NCI-H2227 (cell line): ENCODE measurements around the gene ADARB2.
A peak's percentile ranks its signal among the peaks of the same experiment; 100 is the strongest.
"Not testable (repeated sequence)": the region's sequence is repeated elsewhere in the genome, so short reads cannot be mapped to it uniquely, and the experiment has no call there.

Experiments
- DNase-seq: peaks from one replicate; lab custom pipeline; 2025; ENCODE audit not compliant: unreplicated experiment; lab: John Stamatoyannopoulos, UW

The ADARB2 gene

DNA sequence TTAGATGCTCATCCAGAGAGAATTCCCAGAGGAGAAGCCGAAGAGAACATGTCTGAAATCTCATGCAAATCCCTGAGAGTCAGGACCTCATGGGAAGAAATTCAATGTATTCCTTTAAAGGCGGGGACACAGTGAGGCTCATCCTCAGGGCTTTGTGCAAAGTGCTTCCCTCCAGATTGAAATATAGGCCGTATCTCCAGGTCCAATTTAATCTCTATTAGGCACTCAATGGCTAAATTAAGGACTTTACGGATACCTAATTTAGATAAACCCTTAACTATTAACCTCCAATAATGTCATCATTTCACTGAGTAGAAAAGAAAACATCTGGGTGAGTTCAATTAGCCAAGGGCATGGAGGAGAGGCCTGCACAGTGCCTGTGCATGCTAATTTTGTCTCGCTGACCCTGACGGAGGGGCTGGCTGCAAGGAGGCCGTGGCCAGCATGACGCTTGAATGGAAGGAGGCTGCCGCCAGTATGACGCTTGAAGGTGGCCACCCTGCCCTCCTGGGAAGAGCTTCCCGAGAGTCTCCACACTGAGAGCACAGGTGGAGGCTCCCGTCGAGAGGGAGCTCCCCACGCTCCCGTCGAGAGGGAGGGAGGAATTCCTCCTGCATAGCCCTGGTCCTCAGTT, 287.6 kb downstream of the ADARB2 start:
- DNase-seq: no peak

DNA sequence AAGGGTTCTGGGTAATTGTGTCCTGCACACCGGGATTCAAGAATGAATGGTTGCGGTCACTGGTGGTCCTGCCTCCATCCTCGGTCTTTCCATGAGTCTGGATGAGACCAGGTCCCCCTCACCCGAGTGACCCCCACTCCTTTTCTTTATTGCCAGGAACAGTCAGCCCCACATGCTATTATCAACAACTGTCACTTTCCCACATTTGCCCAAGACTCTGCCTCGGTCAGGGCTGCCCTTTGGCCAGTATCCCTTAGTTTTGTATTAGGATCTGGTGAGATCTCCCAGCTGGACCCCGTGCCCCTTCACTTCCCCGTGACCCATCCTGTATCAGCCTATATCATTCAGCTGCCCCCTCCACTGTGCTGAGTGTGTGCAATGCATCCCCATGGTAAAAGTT, 288.3 kb downstream of the ADARB2 start:
- DNase-seq: no peak

DNA sequence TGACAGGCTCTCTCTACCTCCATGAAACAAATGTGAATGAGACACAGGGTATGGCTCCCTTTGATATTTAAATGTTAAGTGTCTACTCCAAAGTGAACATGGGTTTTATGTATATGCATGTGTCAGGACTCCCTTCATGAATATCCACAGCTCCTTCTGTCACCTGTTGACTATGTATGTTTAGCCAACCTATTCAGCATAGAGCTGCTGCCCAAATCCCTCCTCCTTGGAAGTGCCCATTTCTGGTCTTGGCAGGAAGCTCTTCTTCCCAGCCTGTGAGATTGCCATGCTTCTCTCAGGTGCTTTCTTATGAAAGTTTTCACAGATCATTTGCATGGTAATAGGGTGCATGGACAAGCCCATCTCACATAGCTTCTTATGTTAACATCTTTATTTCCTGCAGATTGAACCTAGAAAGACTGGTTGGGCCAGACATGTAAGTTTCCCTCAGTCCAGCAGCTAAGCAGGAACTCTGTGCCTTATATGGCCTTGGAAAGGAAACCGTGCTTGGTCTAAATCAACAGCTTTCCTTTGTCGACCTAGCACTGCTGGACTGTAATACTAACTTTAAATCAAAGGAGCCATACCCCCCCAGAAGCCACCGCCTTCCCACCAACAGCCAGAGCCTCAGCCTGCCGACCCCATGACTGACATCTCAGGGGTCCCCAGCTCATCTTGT, 288.9 kb downstream of the ADARB2 start:
- no peak for DNase-seq

DNA sequence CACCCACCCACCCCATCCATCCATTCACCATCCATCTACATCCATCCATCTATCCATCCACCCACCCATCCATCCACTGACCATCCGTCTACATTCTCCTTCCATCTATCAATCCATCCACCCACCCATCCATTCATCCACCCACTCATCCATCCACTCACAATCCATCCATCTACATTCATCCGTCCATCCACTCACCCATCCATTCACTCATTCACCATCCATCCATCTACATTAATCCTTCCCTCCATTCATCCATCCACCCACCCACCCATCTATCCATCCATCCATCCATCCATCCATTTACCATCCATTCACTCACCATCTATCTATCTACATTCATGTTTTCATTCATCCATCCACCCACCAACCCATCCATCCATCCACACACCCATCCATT, 292.5 kb downstream of the ADARB2 start:
- DNase-seq: no peak

DNA sequence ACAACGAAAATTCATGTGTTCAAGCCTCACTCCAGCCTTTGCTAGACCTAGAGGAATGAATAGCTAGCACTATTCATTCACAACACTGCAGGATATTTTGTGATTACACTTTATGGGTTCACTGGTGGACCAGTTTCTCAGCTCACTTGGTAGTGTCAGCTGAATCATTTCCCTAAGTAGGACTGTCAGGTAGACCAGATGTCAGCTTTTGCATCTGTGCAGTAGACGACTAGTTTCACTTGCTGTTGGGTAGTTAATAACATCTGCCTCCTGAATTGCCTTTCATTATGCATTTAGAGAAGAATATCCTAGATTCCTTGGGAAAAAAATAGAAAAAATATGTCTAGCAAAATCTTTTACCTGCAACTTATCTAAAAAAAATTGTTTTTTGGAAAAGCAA, 296.4 kb downstream of the ADARB2 start:
- no peak for DNase-seq

DNA sequence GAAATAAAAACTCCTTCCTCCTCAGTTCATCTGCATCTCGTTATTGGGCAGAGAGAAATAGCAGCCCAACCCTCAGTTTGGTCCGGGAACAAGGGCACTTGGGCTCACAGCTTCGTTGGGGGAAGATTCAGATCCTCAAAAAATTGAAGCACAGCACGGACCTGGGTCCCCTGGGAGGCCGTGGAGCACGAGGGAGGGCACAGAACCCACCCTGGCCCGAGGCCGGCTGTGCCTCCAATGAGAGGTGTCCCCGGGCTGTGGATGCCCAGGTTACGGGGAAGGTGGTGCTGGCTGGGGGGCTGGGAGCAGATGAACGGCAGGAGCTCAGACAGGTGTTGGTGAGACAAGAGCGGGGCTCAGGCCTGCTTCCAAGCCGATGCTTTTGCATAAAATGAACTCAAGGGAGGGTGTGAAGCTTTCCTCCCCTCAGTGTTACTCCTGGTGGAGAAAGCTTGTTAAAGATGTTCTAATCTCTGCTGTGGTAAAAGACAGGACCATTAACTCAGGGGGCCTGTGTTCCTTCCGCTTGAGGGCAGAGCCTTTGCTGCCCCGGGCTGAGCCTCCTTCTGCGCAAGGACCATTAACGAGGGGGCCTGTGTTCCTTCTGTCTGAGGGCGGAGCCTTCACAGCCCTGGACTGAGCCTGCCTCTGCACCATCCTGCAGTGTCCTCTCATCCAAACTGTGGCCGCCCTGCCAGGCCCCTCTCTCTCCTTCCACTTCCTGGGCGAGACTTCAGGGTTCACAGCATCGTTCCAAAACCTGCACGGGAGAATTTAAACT, 302.2 kb downstream of the ADARB2 start:
- peak; percentile 1 for DNase-seq

DNA sequence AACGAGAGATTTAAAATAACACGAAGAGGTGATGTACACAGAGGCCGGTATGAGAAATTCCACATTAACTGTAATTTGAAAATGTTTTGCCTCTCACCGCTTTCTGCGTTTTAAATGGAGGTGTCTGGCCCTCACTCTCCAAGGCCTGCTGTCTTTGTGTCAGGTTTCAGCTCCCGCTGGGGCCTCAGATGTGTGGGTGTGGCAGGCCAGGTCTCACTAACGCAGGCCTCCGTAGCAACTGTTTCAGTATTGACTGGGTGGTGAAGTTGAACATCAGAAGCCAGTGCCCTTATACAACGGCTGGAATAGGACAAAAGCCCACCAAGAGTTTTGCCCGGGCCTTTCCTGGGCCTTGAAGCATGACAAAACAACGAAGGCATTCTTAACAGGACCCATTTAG, 303.1 kb downstream of the ADARB2 start:
- DNase-seq: peak; percentile 51

DNA sequence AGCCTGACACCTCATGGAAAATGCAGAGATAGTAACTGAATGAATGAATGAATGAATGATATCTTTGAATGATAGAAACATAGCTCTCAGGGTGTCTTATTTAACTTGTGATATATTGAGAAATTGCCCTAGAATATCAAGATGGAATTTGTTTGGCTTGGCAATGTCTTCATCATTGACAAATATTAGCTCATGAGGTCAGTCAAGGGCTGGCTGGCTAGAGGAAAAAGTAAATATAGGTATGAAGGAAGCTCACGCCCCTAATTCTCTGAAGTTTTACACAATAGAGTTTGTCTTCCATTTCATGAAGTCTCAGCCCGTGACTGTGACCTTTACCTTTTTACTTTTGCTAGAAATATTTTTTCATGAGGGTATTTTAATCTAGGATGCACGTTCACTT, 305.2 kb downstream of the ADARB2 start:
- no peak for DNase-seq

DNA sequence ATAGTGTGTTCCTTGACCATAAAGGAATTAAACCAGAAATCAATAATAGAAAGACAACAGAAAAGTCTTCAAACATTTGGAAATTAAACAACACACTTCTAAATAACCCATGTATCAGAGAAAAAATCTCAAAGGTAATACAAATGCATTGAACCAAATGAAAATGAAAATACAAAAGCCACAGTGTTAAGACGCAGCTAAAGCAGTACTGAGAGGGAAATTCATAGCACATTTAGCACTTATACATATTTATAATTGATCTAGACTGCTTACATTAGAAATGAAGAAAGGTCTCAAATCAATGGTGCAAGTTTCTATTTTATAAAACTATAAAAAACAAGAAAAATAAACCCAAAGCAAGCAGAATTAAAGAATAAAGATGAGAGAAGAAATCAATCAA, 306.1 kb downstream of the ADARB2 start:
- DNase-seq: no peak

DNA sequence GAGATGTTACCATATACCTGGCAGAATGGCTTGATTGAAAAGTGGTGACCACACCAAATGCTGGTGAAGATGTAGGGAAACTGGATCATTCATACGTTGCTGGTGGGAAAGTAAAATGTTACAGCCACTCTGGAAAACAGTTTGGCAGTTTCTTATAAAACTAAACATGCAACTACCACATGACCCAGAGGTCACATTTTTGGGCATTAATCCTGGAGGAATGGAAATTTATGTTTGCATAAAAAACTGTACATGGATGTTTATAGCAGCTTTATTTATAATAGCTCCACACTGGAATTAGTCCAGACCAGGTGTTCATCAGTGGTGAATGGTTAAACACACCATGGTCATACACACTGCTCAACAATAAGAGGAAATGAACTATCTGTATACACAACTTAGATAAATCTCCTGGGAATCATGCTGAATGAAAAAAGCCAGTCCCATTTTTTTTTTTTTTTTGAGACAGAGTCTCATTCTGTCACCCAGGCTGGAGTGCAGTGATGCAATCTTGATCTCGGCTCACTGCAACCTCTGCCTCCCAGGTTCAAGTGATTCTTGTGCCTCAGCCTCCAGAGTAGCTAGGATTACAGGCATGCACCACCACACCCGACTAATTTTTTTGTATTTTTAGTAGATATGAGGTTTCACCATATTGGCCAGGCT, 309.7 kb downstream of the ADARB2 start:
- DNase-seq: not testable (repeated sequence)

DNA sequence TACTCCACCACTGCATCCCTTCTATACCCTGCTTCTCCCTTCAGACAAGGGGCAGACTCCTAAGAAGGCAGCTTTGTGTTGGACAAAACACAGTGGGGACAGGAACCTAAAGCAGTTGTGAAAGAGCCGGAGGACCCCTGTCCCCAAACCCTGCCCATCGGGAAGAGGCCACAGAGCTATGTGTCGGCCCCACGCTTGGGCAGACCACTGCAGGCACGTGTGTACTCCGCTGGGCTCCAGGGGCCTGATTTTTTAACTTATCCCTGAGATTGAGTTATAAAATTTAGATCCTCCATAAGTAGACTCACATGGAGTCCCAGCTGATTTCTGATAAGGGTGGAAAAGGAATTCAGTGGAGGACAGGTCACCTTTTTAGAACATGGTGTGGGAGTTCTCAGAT, 310.5 kb downstream of the ADARB2 start:
- DNase-seq: no peak

DNA sequence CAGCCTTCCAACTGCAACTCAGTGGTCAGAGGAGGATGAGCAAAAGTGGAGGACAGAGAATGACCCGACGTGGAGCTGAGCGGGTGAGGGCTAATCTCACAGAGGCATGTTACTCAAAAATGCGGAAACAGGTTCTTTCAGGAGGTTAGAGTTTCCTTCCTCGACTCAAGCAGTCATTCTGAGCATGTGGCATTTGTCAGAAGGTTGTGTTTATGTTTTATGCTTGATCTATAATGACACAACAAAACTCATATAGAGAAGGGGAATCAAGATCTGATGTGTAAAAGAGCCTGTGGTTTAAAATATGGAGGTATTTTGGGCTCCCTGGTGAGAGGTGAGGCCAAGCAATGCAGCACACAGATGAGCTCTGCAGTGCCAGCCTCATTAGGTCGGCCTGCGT, 311.4 kb downstream of the ADARB2 start:
- no peak for DNase-seq

DNA sequence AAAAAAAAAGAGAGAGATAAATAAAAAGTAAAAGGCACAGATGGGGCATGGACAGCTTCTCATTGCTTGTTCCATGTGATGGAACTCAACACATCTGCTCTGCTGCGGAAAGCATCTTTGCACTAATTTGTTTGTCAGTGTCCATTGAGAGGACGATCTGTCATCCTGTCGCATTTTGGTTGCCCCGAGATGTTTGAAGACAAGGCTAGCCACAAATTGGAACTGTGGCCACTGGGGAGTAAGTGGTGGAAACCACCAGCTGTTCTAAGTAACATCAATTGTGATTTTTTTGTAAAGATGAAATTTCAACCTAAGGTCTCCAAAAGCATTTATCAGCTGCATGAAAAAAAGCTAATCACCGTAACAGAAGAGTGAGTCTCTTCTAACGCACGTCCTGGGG, 312.7 kb downstream of the ADARB2 start:
- no peak for DNase-seq

DNA sequence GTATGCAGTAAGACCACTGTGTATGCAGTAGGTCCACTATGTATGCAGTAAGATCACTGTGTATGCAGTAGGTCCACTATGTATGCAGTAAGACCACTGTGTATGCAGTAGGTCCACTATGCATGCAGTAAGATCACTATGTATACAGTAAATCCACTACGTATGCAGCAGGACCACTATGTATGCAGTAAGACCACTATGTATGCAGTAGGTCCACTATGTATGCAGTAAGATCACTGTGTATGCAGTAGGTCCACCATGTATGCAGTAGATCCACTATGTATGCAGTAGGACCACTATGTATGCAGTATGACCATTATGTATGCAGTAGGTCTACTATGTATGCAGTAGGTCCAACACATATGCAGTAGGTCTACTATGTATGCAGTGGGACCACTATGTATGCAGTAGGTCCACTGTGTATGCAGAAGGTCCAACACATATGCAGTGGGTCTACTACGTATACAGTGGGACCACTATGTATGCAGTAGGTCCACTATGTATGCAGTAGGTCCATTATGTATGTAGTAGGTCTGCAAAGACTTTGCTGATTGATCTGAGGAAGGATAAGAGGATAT, 313.6 kb downstream of the ADARB2 start:
- no peak for DNase-seq

DNA sequence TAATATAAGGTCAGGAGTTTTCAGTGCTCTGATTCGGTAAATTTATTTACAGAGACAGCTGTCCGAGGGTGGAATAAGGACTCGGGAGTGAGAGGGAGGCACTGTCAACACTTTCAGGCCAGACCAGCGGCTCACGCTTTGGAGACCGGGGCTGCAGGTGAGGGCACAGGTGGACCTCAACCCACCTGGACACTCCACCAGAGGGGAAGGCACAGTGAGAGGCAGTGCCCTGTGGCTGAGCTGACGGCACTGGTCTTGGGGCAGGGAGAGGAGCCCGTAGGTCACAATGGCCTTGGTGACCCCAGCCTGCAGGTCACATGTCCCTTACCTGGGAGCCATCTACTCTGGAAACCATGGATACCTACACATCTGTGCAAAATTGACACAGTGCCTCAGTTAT, 315.1 kb downstream of the ADARB2 start:
- no peak for DNase-seq

DNA sequence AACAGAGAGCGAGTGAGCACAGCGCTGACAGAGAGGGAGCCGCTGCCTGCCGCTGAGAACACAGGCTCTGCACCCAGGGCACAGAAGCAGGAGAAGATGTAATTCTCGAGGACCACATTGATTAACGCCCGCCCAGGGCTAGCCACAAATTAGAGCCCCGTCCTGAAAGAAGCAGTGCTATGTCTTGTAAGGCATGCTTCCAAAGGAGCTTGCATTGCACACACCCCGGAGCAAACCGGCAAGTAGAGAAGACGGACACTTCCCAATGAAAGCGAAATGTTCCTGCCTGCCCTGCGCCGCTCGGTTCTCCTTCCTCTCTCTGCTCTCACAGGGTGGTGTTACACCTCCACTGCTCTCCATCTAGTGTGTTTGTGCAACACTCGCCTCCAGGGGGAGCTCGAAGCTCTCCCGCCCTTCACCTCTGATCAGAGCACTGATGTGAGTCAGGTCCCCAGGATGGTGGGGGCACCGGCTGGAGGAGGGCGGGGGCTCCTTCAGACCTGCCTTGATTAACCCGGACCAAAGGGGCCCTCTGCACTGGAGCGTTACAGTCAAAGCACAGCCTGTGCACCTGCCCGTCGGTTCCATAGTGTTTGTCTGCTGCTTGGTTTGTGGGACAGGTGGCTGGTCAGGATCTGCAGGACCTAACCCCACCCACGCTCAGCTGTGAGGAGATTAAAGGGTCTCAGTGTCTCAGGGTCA, 316.5 kb downstream of the ADARB2 start:
- peak; percentile 82 for DNase-seq

DNA sequence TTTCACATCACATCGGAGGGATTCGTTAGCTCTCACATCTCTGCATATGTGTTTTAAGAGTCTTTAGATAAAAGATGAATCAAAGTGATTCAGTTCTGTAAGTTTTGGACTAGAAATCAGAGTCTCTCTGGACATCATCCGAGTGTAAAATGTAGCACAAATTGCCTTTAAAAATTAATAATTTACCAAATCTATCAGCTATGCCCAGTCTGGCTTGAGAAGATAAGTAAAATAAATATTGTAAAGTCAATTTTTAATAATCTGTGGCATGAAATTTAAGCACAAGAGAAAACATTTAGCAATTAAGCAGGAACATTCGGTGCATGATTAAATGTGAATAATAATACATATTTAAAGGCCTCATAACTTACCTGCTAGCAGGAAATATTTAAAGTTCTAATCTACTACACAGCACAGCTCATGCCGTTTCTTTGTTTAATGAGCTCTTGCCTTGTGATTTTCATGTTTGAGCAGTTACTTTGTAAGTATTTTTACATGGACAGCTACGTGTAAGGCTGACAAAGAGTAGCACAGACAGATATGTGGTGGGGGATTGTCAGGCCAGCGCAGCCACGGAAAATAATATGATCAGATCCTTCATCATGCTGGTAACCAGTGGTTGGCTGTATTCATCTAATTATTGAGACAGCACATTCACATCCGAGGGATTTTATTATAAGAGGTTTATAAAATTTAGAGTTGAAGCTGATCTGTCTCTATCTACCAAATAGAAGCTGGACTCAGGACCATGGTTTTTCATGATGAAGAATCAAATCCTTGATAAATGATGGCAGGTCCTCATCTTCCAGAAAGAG, 317.3 kb downstream of the ADARB2 start:
- no peak for DNase-seq

DNA sequence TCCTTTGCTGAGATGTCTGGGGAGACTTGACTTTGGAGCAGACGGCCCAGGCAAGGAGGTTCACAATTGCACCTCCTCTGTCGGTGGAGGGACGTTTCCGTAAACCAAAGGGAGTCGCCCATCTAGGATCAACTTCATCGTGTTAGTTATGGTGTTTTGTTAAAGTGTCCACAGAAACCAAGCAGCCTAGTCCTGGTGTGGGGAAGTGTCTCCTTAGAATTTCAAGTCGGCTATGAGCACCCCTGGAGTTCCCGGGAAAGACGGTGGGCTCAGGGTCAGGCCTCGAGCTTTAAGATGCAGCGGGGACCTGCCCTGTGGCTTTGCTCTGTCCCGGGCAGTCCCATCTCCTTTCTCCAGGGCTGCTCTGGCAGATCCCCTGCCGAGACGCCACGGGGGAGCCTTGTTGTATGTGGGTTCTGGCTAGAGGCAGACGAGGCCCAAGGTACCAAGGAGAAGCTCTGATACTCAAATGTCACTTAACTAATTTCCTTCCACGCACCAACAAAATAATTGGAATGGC, 319.2 kb downstream of the ADARB2 start:
- DNase-seq: no peak

DNA sequence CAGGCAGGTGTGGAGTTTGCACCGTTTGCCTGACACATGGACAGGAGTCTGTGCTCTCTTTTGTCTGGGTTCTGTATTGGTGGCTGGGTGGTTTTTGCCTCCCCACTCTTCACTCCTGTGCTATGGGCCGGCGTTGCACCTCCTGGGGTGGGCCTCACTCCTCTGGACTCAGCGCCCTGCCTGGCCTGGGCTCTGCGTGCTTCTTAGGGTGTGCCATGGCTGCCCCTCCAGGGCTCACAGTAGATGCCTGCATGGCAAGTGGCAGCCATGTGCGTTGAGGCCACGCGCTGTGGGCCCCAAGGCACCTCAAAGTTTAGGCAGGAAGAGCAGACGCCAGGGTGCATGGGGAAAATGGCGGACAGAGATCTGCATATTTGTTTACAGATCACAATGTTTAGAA, 319.8 kb downstream of the ADARB2 start:
- DNase-seq: no peak
